PC-3 (cell line): ENCODE measurements around the gene CPD. TPM values are rescaled to one million over a fixed set of nuclear protein-coding genes. Genes with fewer than 3 reads are reported as not detected.

Experiments
- ATAC-seq: fragments of 200-7000 bp; cut with Tn5 transposase; 2 replicates; pipeline ENCODE4 v1.9.1; 2020; ENCODE audit warnings: mild to moderate bottlenecking, moderate library complexity
- BruUV-seq: library from RNA; stranded (reverse); fragments of 400-500 nt; replicated peaks from 2 replicates; lab custom pipeline; 2021; lab: Mats Ljungman, UMichigan
- CTCF ChIA-PET: fragments of 300-600 bp; sonication (Branson Sonifier 250); formaldehyde crosslinking; loops from one replicate; lab custom pipeline; 2022; ENCODE audit warnings: antibody characterized with exemption; lab: Charles Lee
- POLR2A ChIA-PET: fragments of 300-600 bp; sonication (Branson Sonifier 250); formaldehyde crosslinking; loops from one replicate; lab custom pipeline; 2022; ENCODE audit warnings: antibody characterized with exemption; ENCODE audit not compliant: unreplicated experiment; lab: Charles Lee
- DNase-seq: peaks from one replicate; pipeline ENCODE4 v3.0.0-alpha.2; 2015
- H2AFZ ChIP-seq: fragments of 300-600 bp; sonication (generic); 2 replicates; pipeline ENCODE4 v1.6.0; 2016; ENCODE audit warnings: antibody characterized with exemption, low read length
- H3F3A ChIP-seq: fragments of 300-600 bp; sonication (generic); one replicate; pipeline ENCODE4 v1.6.0; 2017; ENCODE audit warnings: antibody characterized with exemption, low read length, control low read depth, mild to moderate bottlenecking; ENCODE audit not compliant: unreplicated experiment
- H3K27ac ChIP-seq: fragments of 300-600 bp; sonication (generic); 2 replicates; pipeline ENCODE4 v1.5.1; 2016; ENCODE audit warnings: mild to moderate bottlenecking, low read length
- H3K27me3 ChIP-seq: fragments of 300-600 bp; sonication (generic); 2 replicates; pipeline ENCODE4 v1.6.1; 2016; ENCODE audit warnings: low read length, mixed read lengths
- H3K36me3 ChIP-seq: fragments of 300-600 bp; sonication (generic); 2 replicates; pipeline ENCODE4 v1.6.1; 2016; ENCODE audit warnings: low read depth, mixed run types, low read length, mixed read lengths
- H3K4me1 ChIP-seq: fragments of 300-600 bp; sonication (generic); 2 replicates; pipeline ENCODE4 v1.5.1; 2016; ENCODE audit warnings: low read length; ENCODE audit not compliant: insufficient read depth
- H3K4me2 ChIP-seq: fragments of 300-600 bp; sonication (generic); 2 replicates; pipeline ENCODE4 v1.6.0; 2016; ENCODE audit warnings: low read length
- H3K4me3 ChIP-seq: fragments of 300-600 bp; sonication (generic); 2 replicates; pipeline ENCODE4 v1.5.1; 2016; ENCODE audit warnings: mild to moderate bottlenecking, low read length, mixed read lengths
- H3K79me2 ChIP-seq: fragments of 300-600 bp; sonication (generic); 2 replicates; pipeline ENCODE4 v1.6.1; 2017; ENCODE audit warnings: low read length, mixed read lengths
- H3K9ac ChIP-seq: fragments of 300-600 bp; sonication (generic); 2 replicates; pipeline ENCODE4 v1.6.0; 2016; ENCODE audit warnings: mild to moderate bottlenecking, low read length
- H3K9me2 ChIP-seq: fragments of 300-600 bp; sonication (generic); replicated peaks from 2 replicates; pipeline ENCODE4 v1.6.1; 2016; ENCODE audit warnings: mixed run types, low read length, mixed read lengths
- H3K9me3 ChIP-seq: fragments of 300-600 bp; sonication (generic); 2 replicates; pipeline ENCODE4 v1.6.1; 2016; ENCODE audit warnings: low read length, mixed read lengths
- H4K20me1 ChIP-seq: fragments of 300-600 bp; sonication (generic); 2 replicates; pipeline ENCODE4 v1.6.1; 2016; ENCODE audit warnings: low read length, mixed read lengths
- CTCF ChIP-seq: fragments of 300-600 bp; sonication (generic); conservative IDR thresholded peaks from 2 replicates; pipeline ENCODE4 v1.5.1; 2017; ENCODE audit warnings: antibody characterized with exemption, low read depth, mild to moderate bottlenecking, low read length
- EZH2 ChIP-seq: fragments of 300-600 bp; sonication (generic); IDR thresholded peaks from one replicate; pipeline ENCODE4 v1.6.1; 2017; ENCODE audit warnings: antibody characterized with exemption, mild to moderate bottlenecking, low read length; ENCODE audit not compliant: unreplicated experiment
- EZH2phosphoT487 ChIP-seq: fragments of 300-600 bp; sonication (generic); IDR thresholded peaks from 2 replicates; pipeline ENCODE4 v1.6.1; 2018; ENCODE audit warnings: mild to moderate bottlenecking, antibody characterized with exemption, low read length, borderline replicate concordance
- intact Hi-C: fragments of 100-400 bp; cut with micrococcal nuclease; formaldehyde crosslinking; loops from 2 replicates; pipeline ENCODE4 v1.9.0; 2023
- total RNA-seq: library from RNA; depleted of rRNA; stranded (reverse); fragments of >200 nt; gene quantifications from 2 replicates; pipeline ENCODE4 v1.2.3, GENCODE V29; 2014

The CPD gene
- total RNA-seq, 1 experiment from 2014 or later, result 30.9 TPM

- no peak for DNase-seq
- H3K9me3 ChIP-seq, result no peaks in the 10 kb centered on the region
- POLR2A ChIA-PET, result no interaction called here
- H3F3A ChIP-seq, result no peaks in the 10 kb centered on the region
- CTCF ChIA-PET, result interaction anchor here (0.7 kb wide), 1 partner anchor 750 kb away, joined by 3 read pairs; no protein-coding TSS in a partner anchor
- BruUV-seq, result no TSS peak
- H3K4me1 ChIP-seq, result no peaks in the 10 kb centered on the region
- no peak overlapping the region for H3K4me3 ChIP-seq
- H3K79me2 ChIP-seq, result no peaks in the 10 kb centered on the region
- H3K27me3 ChIP-seq, result no peaks in the 10 kb centered on the region
- intact Hi-C loops, result no loop called here
- H3K9me2 ChIP-seq, result no peaks in the 10 kb centered on the region
- H3K4me2 ChIP-seq, result no peak overlapping the region
- no peak overlapping the region for H2AFZ ChIP-seq
- no peaks in the 10 kb centered on the region for H4K20me1 ChIP-seq
- ATAC-seq, result no peak
- no peak overlapping the region for H3K9ac ChIP-seq
- TF ChIP-seq EZH2 (no peak), CTCF (no peak), EZH2phosphoT487 (no peak)
- H3K27ac ChIP-seq, result no peak overlapping the region
- H3K36me3 ChIP-seq, result no peaks in the 10 kb centered on the region
Measured at GRCh38 chr17:30393491-30393890, 14.8 kb downstream of the CPD start.

DNA sequence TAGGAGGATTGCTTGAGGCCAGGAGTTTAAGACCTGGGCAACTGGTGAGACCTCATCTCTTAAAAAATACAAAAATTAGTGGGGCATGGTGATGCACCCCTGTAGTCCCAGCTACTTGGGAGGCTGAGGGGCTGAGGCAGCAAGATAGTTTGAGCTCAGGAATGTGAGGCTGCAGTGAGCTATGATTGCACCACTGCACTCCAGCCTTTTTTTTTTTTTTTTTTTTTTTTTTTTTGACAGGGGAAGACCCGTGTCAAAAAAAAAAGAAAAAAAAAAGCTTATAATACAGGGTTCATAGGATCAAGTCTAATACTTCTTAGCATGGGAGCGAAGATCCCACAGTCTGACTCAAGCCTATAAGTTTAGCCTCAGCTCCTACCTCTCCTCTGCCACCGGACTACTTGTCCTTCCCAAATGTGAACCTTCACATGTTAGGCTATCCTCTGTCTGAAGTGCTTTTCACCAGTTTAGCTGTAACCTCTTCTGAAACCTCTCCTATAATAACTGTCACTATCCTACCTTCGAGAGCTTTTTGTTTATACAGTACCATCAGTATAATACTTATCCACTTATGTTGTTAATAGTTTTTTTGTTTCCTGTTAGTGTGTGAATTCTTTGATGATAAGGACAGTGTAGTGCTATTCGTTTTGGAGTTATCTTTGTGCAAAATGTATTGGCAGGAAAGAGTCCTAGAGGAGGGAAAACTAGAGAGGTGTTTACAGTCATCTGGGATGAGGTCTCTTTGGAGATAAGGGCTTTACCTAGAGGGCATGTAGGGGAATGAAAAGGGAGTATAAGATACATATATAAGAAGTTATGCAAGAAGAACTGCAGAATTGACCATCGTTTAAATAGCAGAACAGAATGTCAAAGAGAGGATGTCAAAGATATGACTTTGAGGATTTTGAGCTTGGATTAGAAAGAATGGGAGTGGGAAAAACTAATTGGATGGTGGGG is 15.5 kb downstream of the CPD start:
- H3K9me2 ChIP-seq, result no peaks in the 10 kb centered on the region
- CTCF ChIA-PET, result interaction anchor here (0.7 kb wide), 1 partner anchor 751 kb away, joined by 3 read pairs; no protein-coding TSS in a partner anchor
- H3K36me3 ChIP-seq, result no peaks in the 10 kb centered on the region
- POLR2A ChIA-PET, result no interaction called here
- no peaks in the 10 kb centered on the region for H4K20me1 ChIP-seq
- H3K9ac ChIP-seq, result no peak overlapping the region
- DNase-seq (no peak), ATAC-seq (no peak)
- intact Hi-C loops, result no loop called here
- H3K4me2 ChIP-seq, result no peak overlapping the region
- no peaks in the 10 kb centered on the region for H3K79me2 ChIP-seq
- H3K9me3 ChIP-seq, result no peaks in the 10 kb centered on the region
- no peaks in the 10 kb centered on the region for H3K4me1 ChIP-seq
- H3K4me3 ChIP-seq, result no peak overlapping the region
- no peak overlapping the region for H3K27ac ChIP-seq
- TF ChIP-seq EZH2, result no peak
- no peak for TF ChIP-seq EZH2phosphoT487
- no peak for TF ChIP-seq CTCF
- no peak overlapping the region for H2AFZ ChIP-seq
- no peaks in the 10 kb centered on the region for H3K27me3 ChIP-seq
- no peaks in the 10 kb centered on the region for H3F3A ChIP-seq
- no TSS peak for BruUV-seq
